Stimulated activated CD8-positive, alpha-beta memory T cell treated with anti-CD3 and anti-CD28 coated beads, Interleukin-15, amount 100 ng/mL, for 48 hours (primary cell): ENCODE results near the gene BRAT1.

ENCODE experiments used
- DNase-seq, 2 donors: peaks; one replicate each; pipeline ENCODE4 v3.0.0-alpha.2; 2020; ENCODE audit warnings: low read depth in 2 of 2

The BRAT1 gene

GRCh38 chr7:2495418-2496299 is 59.7 kb downstream of the BRAT1 start:
- no peak for DNase-seq

- no peak for DNase-seq
These were observed 60.9 kb downstream of the BRAT1 start for GRCh38 chr7:2494191-2495130.

- DNase-seq, result no peak
These were observed 61.8 kb downstream of the BRAT1 start for GRCh38 chr7:2493205-2494164.

- no peak for DNase-seq
These were observed 63.3 kb downstream of the BRAT1 start for GRCh38 chr7:2492038-2492437.

- no peak for DNase-seq
These were observed 65.1 kb downstream of the BRAT1 start for GRCh38 chr7:2490181-2490651.

GRCh38 chr7:2488681-2489080 is 66.6 kb downstream of the BRAT1 start:
- no peak for DNase-seq

GRCh38 chr7:2488272-2488645 is 67.1 kb downstream of the BRAT1 start:
- no peak for DNase-seq
